Fibroblast of skin of right quadriceps (primary cell): ENCODE measurements around the gene SET.
A peak's percentile ranks its signal among the peaks of the same experiment; 100 is the strongest.

Source experiments
- DNase-seq: peaks from one replicate; pipeline ENCODE4 v3.0.0-alpha.2; 2013

The SET gene

DNA sequence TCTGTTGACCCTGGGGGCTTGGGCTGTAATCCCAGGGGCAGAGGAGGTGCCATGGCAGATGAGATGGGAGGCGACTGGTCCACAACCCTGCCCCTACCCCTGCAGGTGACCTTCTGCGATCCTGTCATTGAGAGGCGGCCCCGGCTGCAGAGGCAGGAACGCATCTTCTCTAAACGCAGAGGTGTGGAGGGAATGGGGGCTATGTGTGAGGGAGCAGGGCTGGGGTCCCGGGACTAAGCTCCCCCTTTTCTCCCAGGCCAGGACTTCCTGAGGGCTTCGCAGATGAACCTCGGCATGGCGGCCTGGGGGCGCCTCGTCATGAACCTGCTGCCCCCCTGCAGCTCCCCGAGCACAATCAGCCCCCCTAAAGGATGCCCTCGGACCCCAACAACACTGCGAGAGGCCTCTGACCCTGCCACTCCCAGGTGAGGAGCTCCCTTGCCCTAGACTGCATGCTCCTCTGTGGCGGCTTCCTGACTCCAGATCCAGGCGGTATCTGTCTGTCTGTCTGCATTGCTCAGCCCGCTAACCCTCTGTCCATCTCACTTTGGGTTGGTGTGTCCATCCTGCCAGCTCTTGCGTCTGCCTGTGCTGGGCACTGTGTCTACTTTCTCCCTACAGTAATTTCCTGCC lies 25.0 kb downstream of the SET start:
- no peak for DNase-seq

DNA sequence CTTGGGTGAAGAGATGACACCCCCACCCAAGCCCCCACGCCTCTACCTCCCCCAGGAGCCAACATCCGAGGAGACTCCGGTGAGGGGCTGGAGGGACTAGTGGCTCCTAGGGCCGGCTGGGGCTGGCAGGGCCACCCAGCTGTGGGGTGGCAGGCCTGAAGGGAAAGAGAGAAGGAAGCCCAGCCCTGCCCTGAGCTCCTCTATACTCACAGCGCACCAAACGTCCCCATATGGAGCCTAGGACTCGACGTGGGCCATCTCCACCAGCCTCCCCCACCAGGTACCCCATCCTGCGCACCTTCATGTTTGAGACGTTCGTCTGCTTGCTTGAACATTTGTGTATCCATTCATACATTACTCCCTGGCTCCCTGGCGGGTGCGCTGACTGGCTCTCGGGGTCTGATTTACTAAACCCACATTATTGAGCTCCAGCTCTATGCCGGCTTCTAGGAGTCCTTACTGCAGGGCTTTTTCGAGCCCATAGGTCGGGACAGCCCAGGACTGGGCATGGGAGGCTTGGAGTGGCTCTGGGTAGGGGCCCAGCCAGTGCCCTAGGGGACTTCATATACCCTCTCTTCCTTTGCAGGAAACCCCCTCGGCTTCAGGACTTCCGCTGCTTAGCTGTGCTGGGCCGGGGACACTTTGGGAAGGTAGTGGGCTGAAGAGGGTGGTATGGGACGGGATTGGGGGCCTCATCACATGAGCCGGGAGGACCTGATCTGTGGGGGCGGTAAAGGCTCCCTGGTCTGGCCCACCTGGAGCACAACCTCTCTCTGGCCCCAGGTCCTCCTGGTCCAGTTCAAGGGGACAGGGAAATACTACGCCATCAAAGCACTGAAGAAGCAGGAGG lies 25.8 kb downstream of the SET start:
- DNase-seq, result no peak

DNA sequence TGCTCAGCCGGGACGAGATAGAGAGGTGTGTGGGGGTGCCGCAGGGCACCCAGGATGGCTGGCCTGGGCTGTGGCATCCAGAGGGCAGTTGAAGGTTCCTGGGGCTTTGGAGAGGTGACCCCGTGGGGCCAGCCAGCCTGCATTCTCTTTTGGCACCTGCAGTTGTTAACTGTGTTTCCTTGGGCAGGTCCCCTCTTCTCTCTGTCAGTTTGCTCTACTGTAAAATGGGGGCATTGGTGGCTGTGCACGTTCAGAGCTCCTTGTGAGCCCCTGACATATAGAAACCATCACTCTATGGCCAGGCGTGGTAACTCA lies 26.4 kb downstream of the SET start:
- DNase-seq, result no peak

DNA sequence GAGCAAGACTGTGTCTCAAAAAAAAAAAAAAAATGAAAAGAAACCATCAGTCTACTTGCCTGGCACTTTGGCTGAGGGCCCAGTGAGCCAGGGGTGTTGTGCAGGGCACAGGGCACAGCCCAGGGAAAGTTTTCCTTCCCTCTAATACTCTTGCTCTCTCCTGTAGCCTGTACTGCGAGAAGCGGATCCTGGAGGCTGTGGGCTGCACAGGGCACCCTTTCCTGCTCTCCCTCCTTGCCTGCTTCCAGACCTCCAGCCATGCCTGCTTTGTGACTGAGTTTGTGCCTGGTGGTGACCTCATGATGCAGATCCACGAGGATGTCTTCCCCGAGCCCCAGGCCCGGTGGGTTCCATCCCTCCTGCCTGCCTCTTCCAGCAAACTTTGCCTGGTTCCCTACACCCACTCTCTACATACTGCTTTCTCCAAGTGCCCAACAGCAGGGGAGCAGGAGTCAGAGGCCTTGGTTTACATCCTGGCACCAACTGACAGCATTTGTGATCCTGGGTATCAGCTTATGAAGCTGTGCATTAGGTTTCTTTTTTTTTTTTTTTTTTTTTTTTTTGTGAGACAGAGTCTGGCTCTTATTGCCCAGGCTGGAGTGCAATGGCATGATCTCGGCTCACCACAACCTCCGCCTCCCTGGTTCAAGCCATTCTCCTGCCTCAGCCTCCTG lies 27.7 kb downstream of the SET start:
- DNase-seq, result no peak

DNA sequence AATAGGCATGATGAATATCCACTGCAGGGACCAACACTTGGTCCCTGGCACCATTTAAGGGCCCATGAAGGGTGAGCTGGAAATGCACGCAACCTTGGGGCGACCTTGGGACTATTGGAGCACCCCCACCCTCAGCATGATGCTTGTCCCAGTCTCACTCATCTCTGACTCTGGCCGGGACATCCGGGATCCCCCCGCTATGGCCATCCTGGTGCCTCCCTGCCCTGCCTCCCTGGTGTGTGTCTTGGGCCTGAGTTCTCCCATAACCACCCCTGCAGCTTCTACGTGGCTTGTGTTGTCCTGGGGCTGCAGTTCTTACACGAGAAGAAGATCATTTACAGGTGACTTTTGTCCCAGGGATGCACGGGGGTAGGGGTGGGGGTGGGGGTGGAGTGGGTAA lies 29.0 kb downstream of the SET start:
- DNase-seq, result no peak

DNA sequence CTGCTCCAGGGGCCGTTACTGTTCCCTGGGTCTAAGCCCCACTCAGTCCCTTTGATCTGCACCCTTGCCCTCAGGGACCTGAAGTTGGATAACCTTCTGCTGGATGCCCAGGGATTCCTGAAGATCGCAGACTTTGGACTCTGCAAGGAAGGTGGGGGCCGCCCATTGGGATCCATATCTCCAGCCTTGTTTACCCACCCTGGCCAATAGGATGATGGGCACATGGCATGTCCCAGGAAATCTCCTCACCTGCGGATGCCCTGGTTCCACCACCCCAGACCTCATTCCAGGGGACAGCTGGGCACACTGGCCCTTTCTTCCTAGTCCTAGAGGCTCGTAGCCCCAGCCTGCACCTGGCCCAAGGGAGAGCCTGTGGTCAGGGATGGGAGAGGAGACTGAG lies 29.5 kb downstream of the SET start:
- no peak for DNase-seq

DNA sequence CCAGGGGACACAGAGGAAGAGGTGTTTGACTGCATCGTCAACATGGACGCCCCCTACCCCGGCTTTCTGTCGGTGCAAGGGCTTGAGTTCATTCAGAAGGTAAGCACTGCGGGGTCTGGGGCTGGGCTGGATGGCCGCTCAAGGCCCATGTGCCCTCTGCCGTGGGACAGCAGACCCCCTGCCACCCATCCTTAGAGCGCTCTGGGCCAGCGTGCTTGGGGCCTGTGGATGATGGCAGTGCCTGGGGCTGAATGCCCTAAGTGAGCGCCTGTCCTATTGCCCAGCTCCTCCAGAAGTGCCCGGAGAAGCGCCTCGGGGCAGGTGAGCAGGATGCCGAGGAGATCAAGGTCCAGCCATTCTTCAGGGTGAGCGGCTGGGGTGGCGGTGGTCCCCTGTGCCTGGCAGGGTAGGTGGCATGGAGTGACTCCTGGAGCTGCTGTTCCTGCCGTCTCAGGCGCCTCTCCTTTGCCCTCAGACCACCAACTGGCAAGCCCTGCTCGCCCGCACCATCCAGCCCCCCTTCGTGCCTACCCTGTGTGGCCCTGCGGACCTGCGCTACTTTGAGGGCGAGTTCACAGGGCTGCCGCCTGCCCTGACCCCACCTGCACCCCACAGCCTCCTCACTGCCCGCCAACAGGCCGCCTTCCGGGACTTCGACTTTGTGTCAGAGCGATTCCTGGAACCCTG lies 31.0 kb downstream of the SET start:
- no peak for DNase-seq

DNA sequence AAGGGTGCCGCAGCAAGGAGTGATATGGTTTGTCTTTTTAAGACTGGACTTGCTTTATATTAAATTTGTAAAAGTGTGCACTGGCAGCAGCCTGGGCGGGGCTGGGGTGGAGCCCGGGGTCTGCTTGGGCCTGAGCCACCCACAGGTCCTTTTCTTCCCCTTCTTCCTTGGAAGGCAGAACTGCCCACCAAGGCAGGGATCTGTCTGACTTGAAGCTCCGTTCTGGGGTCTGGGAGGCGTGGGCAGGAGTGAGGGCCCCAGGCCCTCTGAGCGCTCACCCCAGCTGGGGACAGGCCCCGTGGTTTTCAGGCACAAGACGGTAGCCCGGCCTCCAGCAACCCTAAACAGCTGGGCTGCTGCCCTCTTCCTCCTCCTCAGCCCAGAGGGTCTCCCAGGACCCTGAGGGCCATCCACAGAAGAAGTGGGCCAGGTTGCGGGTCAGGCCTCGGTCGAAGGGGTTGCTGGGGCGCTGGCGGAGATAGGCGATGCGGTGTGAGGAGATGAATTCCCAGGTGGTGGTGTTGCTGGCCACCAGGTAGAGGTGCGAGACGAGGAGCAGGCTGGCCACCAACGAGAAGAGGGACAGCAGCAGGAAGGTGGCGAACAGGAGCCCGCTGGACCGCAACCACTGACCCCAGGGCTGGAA lies 31.9 kb downstream of the SET start:
- DNase-seq, result no peak

DNA sequence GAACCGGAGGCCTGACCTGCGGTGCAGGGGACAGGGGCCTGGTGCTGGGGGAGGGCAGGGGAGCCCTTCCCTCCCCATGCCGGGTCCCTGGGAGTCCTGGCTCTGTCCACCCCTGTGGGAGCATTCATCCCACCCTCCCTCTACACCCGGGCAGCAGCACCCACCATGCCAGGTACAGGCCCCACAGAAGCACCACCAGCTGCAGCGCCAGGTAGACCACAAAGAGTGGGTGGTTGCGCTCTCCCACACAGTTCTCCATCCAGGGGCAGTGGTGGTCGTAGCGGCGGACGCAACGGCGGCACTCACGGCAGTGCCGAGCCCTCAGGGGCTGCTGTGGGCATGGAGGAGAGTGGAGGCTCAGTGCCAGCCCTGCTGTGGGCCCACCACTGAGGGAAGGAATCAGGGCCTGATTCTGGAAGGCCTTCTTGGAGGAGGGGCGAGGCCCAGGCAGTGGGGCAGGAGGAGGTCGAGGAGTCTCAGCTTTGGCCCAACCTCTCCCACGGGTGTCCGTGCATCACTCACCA lies 32.5 kb downstream of the SET start:
- DNase-seq, result no peak

DNA sequence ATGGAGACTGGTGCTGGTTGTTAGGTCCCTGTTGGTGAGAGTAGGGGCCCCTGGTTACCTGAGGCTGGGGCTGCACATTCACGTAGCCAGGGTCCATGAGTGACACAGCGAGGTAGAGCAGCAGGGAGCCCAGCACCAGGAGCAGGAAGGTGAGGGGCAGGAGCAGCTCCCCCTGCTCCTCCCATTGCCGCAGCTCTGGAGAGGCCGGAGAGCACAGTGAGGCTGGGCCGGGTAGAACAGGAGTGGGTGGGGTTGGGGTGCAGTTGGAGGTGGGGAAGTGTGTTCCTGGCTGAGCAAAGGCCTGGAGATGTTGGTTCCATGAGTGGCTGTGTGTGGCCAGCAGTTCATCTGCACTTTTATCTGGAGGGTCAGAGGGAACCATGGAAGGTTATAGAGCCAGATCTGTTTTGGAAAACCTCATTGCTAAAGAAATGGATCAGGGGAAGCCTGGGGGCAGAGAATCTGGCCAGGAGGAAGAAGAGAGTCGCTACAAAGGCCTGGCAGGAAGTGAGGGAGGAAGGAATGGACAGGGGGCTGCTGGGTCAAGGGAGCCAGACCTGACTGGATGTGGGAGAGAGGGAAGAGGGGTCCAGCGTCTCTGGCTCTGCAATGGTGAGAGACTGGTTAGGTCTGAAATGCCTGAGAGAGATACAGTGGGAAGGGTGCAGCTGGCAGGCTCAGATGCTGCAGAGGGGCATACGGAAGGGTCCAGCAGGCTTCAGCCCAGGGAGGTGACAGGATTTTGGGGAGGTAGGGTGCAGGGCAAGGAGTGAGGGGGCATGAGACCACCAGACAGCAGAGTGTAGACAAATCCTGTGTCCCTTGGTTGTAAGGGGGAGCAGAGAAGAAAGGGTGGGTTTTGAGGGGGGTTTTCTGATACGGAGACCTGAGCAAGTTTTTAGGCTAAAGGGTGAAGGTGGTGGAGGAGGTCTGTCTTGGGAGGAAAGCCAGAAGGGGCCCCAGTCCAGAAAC lies 33.6 kb downstream of the SET start:
- DNase-seq, result no peak

DNA sequence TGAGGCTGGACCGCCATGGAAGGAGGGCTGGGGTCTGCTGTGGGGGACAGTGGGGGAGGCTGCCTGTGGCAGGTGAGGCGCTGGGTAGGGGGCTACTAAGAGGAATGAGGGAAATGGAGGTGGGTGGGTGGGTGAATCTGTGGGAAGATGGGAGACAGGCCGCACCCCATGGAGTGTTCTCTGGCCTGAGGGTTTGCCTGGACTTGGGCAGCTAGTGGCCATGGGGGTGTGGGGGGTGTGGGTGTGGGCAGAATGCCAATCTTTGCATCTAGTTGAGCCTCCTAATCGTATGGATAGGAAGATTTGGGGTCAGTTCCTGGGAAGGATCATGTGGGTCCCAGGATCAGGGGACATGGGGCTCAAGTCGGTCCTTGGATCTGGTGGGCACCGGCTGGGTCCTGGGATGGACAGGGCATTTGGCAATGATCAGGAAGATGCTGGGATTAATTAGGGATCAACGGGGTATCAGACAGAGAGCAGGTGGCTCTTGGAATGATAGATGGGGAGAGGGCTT lies 34.4 kb downstream of the SET start:
- DNase-seq, result no peak

DNA sequence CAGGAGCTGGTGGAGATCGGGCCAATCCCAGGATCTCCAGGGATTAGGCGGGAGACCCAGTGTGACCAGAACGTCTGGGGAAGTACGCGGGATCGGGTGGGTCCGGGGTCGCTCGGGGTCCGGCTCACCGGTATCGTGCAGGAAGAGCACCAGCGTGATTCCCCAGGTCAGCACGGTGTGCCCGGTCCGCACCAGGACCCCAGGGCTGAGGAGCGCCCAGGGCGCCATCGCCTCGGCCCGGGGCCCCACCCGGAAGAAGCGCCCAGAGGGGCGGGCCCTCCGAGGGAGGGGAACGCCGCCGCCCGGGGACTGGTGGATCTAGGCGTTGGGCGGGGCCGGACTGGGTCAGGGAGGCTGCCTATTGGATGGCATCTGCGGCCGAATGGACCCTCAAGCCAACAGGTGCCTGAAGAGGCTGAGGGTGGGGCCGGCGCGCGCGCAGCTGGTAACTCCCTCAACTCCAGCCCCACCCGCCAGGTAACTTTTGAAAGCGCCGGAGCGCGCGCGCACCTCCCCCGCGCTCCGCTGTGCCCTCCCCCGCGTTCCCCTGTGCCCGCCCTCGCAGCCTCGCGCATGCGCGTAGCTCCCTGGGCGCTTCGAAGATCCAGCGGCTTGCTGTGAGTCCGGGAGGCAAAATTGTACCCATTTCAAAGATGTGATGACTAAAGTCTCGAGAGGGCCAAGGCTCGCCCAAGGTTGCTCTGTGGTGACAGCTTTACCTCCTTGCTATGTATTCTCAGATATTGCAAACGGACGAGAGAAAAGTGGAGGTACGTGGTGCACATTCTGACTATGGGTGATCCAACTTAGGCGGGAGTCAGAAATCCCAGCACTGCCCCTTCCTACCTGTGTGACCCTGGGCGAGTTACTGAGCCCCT lies 35.1 kb downstream of the SET start, which contains the start of gene ZDHHC12:
Gene ZDHHC12 (minus strand): TSS at position 262 of the 878 bp plus-strand sequence. CDS start 34 bp downstream, at position 228.
- DNase-seq, result peak; percentile 91

DNA sequence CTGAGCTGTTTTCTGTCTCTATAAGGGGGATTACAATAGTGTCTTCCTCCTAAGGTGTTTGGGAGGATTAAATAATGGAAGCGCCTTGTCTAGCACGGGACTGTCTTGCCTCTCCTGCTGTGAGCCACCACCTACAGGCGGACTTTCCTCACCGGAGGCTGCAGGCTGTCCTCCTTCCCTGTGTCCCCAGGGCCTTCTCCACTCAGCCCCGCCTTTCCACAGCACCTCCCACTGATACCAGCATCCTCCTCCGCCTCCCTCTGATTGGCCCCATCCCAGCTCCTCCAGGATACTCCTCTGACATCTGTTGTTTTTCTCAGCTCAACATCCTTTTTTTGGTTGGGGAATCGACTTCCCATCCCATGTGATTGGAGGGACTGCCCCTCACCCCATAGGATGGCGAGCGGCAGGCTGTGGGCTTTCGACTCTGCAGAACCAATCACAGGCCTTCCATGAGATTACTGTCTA lies 35.8 kb downstream of the SET start:
- DNase-seq, result peak; percentile 77

DNA sequence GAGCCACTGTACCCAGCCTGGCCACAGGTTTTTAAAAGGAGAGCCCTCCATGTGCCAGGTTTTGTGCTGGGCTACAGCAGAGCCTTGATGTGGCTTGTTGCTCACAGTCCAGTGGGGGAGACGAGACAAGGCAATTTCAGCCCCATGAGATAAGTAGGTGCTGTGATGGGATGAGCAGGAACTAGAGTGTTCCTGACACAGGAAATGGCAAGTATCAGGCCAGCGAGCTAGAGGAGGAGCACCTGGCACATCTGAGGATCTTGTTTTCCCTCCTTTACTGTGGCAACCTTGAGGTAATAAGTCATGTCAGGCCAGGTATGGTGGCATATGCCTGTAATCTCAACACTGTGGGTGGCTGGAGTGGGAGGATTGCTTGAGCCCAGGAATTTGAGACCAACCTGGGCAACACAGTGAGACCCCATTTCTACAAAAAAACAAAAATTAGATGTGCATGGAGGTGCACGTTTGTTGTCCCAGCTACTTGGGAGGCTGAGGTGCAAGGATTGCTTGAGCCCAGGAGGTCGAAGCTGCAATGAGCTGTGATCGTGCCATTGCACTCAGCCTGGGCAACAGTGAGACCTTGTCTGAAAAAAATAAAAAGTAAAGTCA lies 38.7 kb downstream of the SET start:
- no peak for DNase-seq

DNA sequence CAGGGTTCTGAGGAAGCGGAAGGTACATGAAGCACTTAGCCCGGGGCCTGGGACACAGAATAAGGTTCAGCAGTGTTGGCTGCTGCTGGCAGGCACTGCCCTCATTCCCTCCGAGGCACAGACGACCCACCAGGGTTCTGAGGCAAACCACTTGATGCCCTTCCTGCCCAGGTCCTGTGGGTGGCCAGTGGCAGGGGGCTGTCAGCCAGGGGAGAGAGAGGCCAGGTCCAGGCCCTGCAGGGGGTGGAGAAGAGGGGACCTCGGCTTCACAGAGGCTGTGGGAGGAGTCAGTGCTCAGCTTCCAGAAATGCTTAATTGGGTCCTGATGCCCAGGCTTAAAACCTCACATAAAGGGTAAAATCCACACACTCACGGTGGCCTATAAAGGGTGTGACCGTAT lies 39.3 kb downstream of the SET start:
- DNase-seq, result no peak

DNA sequence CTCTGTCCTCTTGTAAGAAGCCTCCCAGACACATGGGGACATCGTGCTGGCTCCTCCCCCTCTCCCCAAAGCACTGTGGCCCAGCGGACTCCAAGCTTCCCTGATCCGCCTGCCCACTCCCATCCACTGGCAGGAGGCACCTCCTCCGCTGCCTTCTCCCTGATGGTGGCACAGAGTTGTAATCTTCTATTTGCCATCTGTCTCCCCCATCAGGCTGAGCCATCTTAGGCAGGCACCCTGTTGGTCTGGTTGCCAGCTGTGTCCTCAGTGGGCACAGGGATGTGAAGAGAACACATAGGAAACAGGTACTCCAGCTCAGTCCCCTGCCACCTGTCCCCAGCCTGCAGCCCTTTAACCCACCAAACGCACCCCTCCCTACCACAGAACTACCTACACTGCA lies 40.3 kb downstream of the SET start:
- no peak for DNase-seq

DNA sequence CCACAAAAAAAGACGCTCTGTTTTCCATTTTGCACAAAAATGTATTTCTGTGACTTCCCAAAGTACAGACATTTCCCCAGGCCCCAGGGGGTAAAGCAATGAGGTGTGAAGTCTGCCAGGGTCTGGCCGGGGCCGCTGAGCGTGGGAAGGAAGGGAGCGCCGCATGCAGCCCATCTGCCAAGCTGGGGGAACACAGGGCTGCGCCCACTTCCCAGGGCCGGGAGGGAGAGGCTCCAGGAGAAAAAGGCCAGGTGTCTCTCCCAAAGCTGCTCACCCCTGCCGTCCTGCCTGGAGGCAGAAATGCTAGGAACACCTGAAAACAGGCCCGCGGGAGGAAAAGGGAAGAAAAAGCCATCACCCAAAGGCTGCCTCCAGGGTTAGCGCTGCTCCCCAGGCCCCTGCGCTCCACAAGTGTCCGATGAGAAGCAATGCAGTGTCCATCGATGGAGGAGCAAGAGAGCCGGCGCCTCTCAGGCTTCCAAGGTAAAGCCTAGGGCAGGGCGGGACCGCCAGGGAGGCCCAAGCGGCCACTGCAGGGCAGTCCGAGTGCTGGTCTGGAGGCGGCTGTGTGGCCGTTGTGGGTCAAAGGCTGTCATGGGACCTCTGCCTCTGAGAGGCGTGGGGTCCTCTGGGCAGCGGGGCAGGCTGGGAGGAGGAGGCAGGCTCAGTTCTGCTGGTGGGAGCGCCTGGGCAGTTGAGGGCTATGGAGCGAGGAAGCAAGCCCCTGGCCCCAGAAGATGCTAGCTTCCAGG lies 40.9 kb downstream of the SET start:
- no peak for DNase-seq

DNA sequence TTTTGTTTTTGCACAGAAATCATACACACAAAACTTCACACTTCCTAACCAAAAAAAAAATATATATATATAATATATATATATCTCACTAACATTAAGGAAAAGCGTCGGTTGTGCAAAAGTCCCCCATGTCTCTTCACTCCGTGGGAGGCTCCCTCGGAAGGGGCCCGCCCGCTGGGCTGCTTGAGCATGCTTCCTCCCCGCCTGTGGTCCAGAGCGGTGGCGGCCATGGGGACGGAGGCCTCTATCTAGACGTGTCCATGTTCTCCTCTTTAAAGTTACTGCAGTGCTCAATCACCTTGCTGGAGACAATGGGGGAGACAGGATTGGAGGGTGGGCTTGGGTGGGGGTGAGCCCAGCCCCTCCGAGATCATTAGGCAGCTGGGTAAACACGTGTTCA lies 42.1 kb downstream of the SET start:
- no peak for DNase-seq

DNA sequence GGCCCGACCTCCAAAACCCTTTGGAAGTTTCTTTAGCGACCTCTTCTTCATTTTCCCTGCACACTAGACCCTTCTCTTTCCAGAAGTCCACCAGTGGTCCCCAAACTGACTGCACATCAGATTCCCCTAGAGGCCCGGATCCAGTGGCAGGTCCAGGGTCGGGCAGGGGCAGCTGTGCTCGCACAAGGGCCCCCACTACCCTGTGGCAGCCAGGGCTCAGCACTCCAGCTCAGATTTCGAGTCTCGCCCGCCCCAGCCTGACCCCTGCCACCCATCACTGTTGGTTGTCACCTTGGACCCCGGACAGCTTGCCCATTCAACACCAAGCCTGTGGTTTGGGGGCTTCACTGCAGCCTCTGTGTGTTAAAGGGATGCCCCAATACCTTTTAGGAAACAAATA lies 42.7 kb downstream of the SET start:
- no peak for DNase-seq
